ENCODE results near the gene EFEMP1.

- TF ChIP-seq POLR2AphosphoS5 (IDR thresholded peaks at IDR 0.05; ENCODE audit: low read depth, low read length) (no peak), POLR2A (IDR thresholded peaks at IDR 0.05; ENCODE audit: low read depth, low read length) (no peak), TAF1 (IDR thresholded peaks at IDR 0.05; ENCODE audit: borderline replicate concordance, low read depth, low read length) (no peak)
Measured at GRCh38 chr2:55887901-55888624, 35.5 kb downstream of the EFEMP1 start.

Data from GM12892 (cell line).